Occipital lobe (tissue), 2 donors: ENCODE data around the gene RPL5. TPM values are rescaled to one million over a fixed set of nuclear protein-coding genes. Genes with fewer than 3 reads are reported as not detected.

Source experiments
- small RNA-seq: library from RNA; depleted of rRNA; stranded (forward); fragments of <200 nt; gene quantifications from one replicate; pipeline ENCODE3, GENCODE V24; 2014
- total RNA-seq: library from RNA; depleted of rRNA; stranded (reverse); fragments of >200 nt; gene quantifications from one replicate; pipeline ENCODE4 v1.2.3, GENCODE V29; 2014

Gene RPL5
- total RNA-seq, 1 donor from 2014 or later: 1,360 TPM

Small RNA genes within 50 kb of the gene (small RNA-seq; reads per million reads assigned to genes)
- gene RF00432: not detected
- gene SNORA66: 4.8 reads per million, percentile 89 among the genes with 10 or more reads in this experiment
- gene SNORD21: not detected

Other genes starting within 250 kb of the RPL5 start
- gene EVI5, start 46.9 kb upstream of the RPL5 start, total RNA-seq: 76.0 TPM
- gene DIPK1A, start 129.4 kb downstream of the RPL5 start, total RNA-seq: 26.5 TPM
- 94.7 TPM for gene MTF2, start 247.2 kb downstream of the RPL5 start, total RNA-seq